ACHN (cell line): Measurements from ENCODE around the gene EXOC3L1.

Experiments
- DNase-seq: peaks from one replicate; pipeline ENCODE4 v3.0.0-alpha.2; 2015
- in situ Hi-C: cut with HindIII; loops from 2 replicates; pipeline ENCODE4 v1.10.0; 2017; ENCODE audit warnings: low sequenced_read_pairs, low pct_ligation_motif_present, low pct_unique_long_range_greater_than_20kb

Gene EXOC3L1

GRCh38 chr16:67157892-67158635 is 31.9 kb downstream of the EXOC3L1 start:
- in situ Hi-C loops = no loop called here

DNA sequence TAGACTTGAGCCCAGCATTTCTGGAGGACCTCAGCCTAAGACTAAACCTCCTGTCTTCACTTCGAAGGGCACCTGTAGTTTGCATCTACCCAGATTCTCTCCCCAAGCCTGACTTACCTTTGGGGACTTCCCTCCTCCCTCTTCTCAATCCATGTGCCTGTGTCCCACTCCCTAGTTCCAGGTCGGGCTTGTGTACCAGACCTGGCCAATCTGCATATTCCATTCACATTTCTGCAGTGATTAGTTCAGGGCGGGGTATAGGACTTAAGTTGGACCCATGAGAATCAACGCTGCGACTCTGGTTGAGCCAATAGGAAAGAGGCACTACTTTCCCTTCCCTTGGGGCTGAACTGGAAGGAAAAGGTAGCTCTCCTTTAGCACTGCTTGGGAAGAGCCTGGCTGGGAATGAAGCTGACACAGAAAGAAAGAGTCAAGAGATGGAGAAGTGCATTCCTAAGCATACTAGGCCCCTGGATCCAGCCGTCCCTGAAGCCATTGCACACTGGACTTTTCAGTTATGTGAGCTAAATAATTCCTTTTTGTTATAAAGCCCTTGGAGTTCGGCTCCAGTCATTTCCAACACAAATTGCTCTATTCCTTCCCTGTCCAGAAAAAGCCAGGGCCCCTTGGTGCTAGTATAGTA is 32.7 kb downstream of the EXOC3L1 start:
- in situ Hi-C loops = no loop called here
- no peak for DNase-seq

More at GRCh38 chr16:67157892-67158635, 31.9 kb downstream of the EXOC3L1 start:
- no peak for DNase-seq

GRCh38 chr16:67156143-67156844 is 33.6 kb downstream of the EXOC3L1 start:
- in situ Hi-C loops = no loop called here
- no peak for DNase-seq

- in situ Hi-C loops = no loop called here
- no peak for DNase-seq
Observed at GRCh38 chr16:67155295-67156142, 34.4 kb downstream of the EXOC3L1 start.

DNA sequence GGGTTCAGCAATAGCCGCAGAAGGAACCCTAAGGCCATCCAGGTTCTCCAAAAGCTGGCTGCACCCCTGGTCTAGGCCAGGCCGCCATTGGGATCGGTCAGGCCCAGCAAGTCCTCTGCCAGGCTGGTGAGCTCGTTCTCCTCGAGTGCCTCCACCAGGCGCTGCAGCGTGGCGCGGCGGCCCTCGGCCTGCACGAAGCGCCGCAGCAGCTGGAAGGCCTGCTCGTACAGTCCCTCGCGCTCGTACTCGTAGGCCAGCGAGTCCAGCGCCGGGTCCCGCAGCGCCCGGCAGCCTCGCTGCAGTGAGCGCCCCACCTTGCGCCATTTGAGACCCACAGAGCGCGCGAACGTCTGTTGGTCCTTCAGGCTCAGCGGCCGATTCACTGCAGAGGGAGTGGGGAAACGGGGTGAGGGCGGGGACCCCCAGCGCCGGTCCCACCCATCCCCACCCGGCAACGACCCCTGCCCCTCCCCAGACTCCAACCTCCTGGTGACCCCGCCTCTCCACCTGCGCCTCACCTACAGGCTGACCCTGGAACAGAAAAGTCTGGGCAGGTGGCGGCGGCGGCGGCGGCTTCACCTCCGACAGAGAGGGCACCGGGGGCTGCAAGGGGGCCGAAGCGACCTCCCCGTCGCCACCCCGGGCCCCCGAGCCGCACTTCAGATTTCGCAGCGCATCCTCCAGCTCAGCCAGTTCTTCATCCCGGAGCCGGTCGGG is 35.2 kb downstream of the EXOC3L1 start:
- in situ Hi-C loops = no loop called here
- DNase-seq = no peak

- in situ Hi-C loops = no loop called here
- no peak for DNase-seq
Observed at GRCh38 chr16:67151431-67152097, 38.4 kb downstream of the EXOC3L1 start.

DNA sequence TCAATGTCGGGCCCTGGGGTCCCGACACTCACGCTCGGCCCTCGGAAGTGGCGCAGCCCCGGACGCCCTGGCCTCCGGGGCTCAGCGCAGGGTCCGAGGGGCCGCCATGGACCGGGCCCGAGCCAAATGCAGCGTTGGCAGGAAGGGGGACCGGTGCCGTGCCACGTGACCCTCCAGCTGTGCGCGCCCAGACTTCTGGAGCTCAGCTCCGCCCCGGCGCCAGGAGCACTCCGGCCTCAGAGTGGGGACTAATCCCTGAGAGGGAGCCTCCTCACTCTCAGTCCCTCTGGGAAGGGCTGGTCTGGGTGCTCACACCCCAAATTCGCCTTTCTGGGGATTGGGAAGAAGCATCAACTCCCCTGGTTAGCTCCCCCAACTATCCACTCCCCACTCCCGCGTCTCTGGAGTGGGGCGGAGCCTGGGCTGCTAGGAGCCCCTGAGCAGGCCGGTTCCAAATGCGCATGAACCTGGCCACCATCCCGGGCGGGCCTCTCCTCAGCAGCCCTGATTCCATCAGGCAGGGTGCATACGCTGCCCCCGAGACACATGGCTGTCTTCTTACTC is 39.0 kb downstream of the EXOC3L1 start, which contains the start of gene B3GNT9:
B3GNT9 (minus strand) TSS at position 166 of the 564 bp plus-strand sequence. CDS start 513 bp downstream, outside the sequence.
- peak; percentile 47 for DNase-seq
- in situ Hi-C loops = no loop called here

DNA sequence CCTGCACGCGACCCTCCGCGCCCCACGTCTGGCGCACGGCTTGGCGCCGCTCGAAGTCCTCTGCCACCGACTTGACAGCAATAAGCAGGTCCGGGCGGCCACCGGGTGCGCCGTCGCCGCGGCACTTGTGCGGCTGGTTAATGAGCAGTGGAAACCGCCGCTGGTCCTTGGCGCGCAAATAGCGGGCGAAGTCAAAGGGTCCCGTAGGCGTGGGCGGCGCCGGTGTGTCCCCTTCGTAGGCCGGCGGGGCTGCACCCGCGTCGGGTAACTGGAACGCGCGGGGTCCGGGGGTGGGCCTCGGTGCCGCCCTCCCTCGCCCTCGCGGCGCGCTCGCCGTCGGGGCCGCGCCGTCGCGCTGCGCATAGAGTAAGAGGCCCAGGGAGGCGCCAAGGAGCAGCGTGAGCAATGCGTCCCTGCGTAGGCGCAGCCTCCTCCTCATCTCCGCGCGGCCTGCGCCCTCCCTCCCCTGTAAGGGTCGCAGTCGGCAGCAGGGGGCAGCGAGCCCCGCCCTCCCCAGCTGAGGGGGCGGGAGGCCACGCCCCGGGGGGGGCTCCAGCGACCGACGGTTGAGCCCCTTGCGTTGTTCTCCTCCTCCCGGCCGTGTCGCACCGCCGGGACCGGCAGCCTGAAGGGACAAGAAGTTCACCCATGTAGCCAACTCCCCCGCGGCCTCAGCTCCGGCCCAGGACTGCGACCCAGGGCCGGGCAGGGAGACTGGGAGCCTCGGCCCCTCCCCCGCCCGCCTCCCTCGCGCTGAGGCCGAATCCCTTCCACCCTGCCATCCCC is 39.7 kb downstream of the EXOC3L1 start:
- DNase-seq = no peak
- in situ Hi-C loops = no loop called here

- no peak for DNase-seq
- in situ Hi-C loops = no loop called here
Observed at GRCh38 chr16:67149276-67150046, 40.5 kb downstream of the EXOC3L1 start.

DNA sequence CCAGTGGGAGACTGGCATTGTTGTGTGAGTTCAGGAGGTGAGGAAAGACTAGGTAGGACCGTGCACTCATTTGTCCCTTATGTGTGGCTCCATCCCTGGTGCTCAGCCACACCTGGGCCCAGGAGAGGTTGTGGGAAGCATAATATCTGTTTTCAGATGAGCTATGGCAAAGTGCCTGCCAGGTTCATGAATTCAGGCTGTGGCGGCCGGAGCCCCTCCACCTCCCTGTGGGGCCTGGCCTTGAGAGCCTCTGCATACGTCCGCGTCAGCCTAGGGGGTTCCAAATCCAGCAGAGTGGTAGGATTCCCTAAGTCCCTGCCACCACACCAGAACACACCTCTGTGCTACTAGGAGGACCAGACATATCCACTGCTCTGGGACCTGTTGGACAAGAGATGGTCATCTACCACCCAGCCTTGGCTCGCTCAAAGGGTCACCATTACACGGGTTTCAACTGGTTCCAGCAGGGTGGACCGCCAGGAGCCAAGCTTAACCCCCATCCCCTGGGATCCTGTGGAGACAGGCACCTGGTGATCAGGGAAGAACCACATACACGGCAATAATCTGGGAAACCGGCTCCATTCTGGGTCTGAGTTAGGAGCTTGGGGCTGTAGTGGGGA is 41.2 kb downstream of the EXOC3L1 start:
- no peak for DNase-seq
- in situ Hi-C loops = no loop called here

- in situ Hi-C loops = no loop called here
- no peak for DNase-seq
Observed at GRCh38 chr16:67148221-67148620, 41.7 kb downstream of the EXOC3L1 start.

DNA sequence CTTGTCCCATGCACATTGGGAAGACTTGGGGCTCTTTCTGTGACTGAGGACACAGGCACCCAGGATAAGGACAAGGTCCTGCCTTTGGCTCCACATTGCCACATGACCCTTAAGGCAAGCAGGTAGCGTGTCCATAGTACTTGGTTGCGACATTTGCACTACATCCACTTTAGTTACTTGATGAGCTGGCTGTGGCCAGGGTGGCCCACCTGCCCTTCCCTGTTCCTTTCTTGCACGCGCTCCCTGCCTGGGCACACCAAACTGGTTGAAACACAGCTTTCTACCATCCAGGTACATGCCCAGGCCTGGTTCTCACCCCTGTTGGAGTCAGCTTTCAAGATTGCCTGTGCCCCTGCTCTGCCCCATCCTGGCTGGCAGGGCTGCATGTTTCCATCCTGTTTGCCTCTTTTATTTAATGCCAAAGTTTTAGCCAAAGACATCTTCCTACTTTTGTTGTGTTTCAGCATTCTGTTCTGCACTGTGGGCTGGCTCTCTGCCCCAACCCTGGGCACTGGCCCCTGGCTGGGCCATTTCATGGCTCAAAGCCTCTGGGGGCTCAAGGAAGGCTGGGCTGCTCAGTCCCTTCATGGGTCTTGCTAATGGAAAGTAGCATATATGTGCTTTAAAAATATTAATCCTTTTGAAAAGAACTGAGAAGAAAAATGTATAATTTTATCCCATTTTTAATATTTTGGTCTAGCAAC is 42.3 kb downstream of the EXOC3L1 start:
- DNase-seq = no peak
- in situ Hi-C loops = no loop called here

- in situ Hi-C loops = no loop called here
- no peak for DNase-seq
Observed at GRCh38 chr16:67146523-67147357, 43.2 kb downstream of the EXOC3L1 start.

- in situ Hi-C loops = no loop called here
- no peak for DNase-seq
Observed at GRCh38 chr16:67145746-67146145, 44.2 kb downstream of the EXOC3L1 start.
